Cerebellar cortex (tissue), 1 donor: Measurements from ENCODE around the gene NFE2L3.
A peak's percentile ranks its signal among the peaks of the same experiment; 100 is the strongest.
"Not testable (repeated sequence)": the region's sequence is repeated elsewhere in the genome, so short reads cannot be mapped to it uniquely, and the experiment has no call there.

Experiments used
- DNase-seq: peaks from one replicate; pipeline ENCODE4 v3.0.0-alpha.2; 2015; ENCODE audit warnings: low spot score

Gene NFE2L3

DNA sequence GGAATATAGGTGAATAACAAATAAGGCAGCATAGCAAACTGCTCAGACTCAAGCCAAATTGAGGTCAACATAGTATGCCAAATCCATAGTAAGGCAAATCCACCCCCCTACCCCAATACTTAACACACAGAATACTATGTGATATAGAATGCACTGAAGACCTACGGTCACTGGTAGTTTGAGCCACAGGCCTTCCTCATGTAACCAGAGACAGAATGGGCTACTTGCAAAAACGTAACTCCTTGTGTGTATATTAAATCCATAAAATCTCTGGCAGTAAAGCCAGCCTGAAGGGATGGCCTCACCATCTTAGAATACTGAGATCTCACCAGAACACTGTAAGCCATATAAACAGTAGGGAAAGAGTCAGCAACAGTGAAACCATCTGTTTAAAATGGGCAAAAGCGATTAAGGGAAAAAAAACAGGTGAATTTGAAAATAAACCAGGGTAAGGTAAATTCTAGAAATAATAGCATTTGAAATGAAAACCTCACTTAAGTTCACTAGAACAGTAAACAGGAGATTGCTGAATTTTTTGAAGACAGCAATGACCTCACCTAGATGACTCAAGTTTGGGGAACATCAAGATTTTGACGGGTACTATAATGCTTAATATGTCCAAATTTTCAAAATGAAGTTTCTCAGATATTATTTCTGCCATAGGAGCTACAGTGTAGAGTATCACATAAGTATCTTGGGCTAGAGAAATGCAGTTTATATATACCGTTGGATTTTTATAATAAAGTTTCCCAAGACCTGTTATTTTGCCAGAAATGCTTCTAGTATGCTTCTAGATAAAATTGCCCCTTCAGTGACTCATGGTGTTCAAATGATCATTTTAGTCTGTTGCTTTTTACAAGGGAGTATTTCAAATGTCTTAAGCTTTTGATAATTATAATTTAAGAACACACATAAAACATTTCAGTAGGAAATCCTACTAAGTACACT, 34.6 kb downstream of the NFE2L3 start:
- DNase-seq: peak; percentile 62

DNA sequence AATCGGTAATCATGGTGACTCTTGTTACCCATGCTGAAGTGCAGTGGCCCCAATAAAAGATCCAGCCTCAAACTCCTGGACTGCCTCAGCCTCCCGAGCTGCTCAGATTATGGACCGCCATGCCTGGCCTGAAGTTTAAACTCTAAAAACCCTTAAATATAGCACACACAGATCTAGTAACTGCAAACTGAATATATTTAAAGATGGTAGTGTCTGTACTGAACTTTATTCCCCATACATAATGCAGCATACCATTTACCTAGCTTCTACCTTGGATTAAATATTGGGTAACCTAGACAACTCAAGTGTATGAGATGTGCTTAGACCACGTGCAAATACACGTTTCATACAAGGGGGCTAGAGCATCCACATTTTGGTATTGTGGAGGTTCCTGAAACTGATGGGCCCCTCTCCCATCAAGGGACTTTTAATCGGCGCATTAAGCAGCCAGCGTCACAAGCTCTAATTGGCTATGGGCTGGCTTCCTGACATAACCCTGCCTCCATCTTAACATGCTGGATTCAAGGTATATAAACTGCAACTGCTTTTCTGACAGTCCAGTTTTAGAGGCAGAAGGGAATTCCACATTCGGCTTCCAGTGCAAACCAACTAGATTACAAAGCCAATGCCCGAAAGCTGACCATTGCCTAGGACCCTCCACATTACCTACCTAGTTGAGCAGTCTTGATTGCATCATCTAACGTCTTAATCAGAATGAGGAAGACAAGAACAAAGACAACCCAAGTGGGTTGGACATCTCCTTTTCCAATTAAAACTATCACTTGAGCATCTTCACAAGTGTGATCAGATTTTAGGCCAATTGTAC, 35.6 kb downstream of the NFE2L3 start:
- DNase-seq: peak; percentile 83

DNA sequence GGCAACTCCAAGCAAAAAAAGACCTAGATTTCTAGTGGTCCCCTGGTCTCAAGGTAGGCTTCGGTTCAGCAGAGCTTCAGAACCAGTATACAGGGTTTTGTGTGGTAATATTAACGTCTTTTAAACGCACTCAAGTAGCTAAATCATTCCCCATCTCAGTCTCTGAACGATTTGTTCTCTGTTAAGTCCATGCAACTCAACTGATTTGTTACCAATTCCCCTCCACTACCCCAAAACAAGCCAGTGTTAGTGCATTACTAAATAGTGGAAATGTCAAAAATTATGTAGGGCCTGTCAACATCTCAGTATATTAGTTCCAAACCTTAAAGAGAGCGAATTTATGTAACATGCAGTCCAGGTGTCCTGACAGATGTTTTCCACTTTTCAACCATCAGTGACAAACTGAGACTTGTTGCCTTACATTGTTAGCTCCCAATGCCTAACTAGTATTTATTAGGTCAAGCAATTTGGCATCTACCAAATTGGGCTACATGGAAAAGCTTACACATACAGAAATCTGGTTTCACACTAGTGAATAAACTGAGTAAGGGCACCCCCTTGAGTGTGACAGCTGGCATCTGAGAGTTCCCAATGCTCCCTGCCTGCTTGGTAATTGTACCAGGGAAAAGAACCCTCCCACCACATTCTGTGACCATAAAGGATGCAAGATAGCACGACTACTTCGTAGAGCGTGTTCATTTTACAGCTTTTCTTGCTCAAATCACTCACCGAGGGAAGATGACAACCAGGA, 36.4 kb downstream of the NFE2L3 start:
- DNase-seq: peak; percentile 69

DNA sequence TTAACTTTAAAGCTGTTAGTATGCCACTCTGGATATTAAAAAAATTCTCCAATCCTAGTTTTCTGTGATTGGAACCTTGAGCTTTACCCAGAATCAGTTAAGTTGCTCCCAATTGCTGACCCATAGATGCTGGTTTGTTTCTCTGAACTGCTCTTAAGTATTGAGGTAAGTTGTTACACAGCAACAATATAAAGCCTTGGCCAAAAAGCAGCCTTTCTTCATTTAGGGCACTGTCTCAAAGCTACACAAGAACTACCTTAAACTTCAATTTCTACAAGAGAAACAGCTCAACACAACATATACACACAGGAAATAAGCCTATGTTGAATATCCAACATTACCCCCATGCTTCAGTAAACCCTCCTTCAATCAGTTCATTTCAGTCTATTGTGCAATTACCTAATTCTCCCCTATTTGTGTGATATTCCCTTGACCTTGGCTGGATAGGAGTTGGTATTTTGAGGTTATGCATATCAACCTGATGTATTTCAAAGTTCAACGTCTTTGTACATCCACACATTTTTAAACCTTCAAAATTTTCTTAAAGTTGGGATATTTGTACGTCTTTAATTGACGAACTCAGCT, 37.1 kb downstream of the NFE2L3 start:
- peak; percentile 58 for DNase-seq

DNA sequence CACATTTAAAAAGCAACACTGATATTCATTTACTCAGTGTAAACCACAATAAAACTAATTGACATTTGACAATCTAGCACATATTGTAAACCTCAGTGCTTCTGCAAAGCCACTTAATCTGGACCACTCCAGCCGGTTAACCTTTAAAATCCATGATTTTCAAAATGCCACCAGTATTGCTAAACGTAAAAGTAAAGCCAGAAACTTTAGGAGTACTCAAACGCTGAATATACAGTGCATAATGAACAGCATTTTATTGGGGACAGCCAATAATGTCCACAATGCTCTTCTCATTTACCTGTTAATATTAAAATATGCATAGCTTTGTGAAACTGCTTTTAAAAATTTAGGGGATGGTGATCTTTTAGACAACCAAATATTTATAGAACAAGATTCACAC, 37.7 kb downstream of the NFE2L3 start:
- no peak for DNase-seq

DNA sequence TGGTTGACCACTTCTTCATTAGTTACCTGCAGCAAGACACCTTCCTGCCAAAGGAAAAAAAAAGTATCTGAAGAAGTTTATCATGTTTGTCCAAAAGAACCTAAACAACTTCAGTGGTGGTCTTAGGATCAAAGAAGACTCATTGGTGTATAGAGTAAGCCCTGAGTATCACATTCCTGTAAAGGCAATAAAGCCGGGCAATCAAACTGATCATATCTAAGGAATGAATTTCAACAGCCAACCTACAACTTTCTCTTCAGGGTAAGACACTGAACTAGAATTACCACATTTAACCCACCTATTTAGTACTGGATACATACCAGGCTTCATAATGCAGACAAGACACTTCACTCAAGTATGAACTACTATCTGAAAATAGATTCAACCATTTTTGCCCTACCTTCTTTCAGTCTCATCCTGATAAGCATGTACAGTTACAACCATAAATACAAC, 38.4 kb downstream of the NFE2L3 start:
- DNase-seq: no peak

DNA sequence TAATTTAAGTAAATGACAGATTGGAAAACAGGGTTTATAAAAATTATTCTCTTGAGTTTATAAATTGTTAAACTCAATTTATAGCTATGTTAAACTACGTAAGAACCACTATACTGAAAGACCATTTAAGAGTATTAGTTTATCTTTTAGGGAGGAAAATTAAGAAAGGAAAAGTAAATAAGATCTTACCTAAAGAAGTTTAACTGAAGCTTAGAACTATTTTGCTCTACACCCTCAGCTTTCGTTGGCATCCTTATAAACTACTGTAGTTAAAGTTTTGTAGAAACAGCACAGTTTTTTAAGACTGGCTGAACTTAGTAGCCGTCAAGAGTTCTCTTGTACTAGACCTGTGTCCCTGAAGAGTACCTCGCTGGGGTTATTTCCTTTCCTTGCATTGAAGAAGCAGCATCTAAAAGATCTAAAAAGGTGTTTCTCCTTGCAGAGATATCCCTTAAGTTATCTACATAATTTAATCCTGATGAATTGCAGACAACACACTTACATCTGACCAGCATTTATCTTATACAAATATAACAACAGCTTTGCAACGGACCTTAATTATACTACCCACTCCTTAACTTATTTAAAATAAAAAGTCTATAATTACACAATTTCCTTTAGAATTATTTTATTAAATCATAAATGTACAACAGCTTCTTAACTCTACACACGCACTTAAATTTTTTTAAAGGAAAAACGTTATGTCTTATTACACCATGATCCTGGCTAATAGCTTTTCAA, 39.4 kb downstream of the NFE2L3 start:
- no peak for DNase-seq

DNA sequence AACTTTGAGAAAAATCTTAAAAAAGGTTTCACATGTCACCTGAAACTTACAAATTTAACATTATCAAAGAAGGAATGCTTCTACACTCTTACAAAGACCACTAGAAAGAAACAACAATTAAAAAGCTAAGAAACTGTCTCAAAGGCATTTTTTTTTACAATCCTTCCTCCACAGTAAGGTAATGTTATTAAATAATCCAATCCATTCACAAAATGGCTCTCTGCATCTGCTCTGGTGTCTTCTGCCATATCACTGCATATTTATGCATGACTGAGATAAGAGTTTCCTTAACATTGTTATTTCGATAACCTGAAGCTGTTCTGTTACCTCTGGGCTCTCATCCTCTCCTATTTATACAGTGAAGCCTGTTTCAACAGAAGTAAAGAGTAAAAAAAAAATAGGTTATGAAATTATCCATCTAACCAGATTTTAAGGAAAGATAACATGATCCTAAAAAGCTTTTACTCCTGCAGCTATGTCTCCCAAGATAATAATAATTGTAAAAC, 40.0 kb downstream of the NFE2L3 start:
- DNase-seq: no peak

DNA sequence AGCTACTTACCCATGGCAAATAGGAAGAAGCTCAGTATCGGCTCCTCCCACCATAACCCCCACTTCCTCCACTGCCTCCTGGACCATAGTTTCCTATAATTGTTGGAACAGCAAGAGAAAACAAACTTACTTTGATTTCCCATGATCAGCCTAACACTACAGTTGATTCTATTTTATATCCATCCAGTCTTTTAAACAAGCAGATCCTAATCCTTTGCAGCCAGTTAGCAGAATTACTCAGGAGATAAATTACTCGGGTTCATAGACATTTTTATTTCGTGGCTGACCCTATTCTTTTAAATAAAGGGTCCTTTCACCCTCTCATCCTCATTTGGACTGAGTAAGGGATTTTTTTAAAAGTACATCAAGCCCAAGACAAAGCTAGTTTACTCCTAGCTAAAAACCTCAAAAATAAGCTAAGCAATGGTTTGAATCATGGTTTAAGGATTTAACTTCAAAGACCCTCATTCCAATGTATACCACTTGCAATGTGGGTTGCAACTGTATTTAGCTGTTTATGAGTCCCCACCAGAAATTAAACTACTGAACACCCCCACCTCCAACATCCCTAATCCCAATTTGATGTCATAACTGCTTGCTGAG, 40.6 kb downstream of the NFE2L3 start:
- no peak for DNase-seq

DNA sequence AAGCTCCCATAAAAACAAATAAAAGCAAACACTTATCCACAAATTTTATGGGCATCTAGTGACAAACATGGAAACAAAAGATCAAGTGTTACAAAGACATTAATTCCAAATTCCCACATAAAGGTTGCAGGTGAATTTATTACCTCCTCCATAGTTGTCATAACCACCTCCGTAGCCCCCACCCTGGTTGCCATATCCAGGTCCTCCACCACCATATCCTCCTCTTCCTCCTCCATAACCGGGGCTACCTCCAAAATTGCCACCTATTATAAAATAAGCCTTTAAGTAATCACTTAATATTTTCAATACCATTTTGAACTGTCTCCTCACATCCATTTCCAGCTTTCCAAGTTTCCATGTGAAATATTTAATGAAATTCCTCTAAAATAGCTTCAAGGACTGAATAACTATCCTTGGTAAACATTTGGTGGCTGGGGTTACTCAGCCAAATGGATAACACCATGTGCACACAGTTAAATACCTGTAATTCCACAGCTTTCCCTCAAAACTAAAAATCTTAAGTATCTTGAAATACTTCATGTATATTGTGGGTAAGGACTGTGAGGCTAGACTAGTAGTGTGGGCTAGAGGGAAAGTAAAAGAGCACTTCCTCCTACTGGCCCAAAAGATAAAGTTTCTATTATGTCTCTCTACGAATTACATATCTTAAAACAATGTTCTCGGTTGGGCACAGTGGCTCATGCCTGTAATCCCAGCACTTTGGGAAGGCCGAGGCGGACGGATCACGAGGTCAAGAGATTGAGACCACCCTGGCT, 41.6 kb downstream of the NFE2L3 start:
- no peak for DNase-seq

DNA sequence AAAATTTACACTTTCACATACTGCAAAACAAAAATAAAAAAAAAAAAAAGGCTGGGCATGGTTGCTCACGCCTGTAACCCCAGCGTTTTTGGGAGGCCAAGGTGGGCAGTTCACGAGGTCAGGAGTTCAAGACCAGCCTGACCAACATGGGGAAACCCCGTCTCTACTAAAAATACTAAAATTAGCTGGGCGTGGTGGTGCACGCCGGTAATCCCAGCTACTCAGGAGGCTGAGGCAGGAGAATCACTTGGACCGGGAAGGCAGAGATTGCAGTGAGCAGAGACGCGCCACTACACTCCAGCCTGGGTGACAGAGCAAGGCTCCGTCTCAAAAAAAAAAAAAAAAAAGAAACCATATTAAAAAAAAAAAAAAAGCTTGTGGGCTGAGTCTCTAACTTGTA, 42.8 kb downstream of the NFE2L3 start:
- not testable (repeated sequence) for DNase-seq

DNA sequence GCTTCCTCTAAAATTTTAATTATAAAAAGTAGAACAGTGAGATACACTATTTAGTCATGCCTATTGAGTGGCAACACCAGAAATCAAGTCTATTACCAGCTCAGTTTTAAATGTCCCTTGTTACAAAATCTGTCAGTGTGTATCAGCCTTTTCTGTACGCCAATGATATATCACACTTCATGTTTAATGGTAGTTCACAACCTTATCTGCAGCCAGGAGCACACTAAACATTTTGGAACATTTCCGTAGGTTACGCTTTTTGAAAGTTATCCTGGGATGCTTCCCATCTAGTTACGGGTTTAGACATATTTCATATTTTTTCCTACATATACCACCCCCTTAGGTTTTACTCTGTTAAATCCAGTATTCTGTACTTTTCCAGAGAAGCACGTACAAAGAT, 43.2 kb downstream of the NFE2L3 start:
- DNase-seq: no peak

DNA sequence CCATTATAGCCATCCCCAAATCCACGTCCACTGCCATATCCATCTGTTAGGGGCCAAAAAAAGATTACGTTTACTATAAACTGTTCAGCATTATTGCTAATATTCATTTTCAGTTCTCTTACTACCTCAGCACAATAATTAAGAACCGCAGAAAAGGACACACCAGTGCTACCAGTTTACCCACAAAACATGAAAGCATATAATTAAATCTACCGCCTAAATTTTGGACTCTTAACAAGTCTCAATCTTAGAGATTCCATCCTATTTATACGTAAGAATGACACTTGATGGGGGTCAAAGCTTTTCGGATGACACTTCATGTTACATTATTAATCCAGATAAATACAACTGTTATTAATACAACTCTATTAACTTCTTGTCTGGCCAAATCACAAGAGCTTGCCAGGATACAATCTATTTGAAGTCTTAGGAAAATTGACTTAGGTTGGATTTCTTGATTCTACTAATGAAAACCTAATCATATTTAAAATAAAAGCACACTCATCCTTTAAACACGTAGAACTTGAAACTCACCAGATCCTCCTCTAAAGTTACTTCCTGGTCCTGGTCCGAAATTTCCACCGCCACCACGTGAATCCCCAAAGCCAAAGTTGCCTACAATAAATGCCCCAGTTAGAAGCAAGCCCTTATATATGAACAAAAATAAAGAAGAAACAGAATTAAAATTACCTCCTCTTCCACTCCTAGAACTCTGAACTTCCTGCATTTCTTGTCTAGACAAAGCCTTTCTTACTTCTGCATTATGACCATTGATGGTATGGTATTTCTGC, 44.1 kb downstream of the NFE2L3 start:
- DNase-seq: no peak

DNA sequence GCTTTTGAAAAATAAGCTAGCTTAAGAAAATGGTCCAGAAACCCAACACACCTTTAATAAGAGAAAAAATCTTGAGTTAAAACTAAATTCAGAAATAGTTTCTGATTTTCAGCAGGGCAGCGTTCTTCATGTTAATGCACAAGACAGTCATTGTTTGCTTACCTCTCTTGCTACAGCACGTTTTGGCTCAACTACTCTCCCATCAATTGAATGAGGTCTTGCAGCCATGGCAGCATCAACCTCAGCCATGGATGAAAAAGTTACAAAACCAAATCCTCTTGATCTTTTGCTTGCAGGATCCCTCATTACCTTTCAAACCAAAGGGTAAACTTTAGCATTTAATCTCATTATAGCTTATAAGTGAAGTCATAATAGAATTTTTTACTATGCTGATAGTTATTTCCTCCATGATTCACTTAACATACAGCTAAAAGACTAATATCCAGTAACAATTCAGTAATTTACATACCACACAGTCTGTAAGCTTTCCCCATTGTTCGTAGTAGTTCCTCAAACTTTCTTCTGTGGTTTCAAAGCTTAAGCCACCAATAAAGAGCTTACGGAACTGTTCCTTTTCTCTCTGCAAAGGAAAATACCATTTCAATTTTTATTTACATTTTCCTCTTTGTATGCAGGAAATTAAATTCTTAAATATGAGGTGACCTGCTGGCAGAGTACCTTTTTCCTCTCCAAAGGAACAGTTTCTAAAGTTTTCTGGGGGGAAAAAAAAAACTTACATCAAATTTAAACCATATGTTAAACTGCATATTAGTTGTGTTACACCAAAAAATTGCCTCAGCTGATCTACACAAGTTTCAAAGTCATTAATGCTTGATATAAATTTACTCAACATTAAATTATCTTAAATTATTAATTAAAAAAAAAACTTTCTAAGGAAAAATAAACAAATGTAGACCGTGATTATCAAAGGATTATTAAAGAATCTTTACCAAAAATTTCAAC, 45.4 kb downstream of the NFE2L3 start:
- no peak for DNase-seq

DNA sequence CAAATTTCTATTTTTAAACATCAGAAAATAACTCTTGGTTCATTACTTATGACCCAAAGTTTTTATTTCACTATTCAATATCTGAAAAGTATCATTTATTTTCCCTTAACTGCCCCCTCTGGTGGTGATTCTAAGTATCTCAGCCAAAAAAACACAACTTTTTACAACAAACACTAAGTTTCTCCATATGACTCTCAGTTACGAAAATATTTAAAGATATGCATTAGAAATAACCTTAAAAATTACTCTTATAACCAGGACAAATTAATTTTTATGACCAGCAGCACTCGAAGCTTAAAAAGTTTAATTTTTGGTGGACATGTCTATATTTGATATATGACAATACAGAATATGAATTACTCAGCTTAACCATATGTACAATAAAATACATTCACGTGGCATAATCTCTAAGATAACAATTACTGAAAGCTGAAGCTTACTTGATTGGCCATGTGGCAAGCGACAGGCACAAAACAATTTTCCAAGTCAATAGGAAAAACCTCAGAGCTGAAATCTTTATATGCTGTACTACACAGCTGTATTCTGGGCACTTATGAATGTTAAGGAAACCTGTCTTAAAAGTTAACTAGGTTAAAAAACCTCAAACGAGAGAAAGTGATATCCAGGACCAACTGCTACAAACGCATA, 46.3 kb downstream of the NFE2L3 start:
- DNase-seq: no peak

DNA sequence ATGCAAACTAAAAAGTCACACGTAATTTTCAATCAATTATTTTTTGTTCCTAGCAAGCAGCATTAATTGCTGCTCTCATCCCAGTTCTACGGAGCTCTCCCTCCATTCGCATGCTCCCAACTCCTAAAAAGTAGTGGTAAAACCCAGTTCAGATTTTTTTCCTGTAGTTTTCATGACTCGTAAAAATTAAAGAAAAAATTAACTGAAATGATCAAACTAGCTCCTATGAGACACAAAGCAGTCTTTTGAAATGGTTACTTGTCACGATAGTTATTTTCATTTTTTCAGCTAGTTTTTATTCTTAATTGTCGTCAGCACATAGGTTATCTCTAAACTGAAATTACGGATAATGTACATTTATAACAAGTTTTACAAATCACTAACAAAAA, 46.8 kb downstream of the NFE2L3 start:
- no peak for DNase-seq
